Measurements from ENCODE around the gene NCR3LG1.

Gene NCR3LG1

GRCh38 chr11:17411418-17411817 is 59.8 kb downstream of the NCR3LG1 start:
- no peak for TF ChIP-seq CTCF (IDR thresholded peaks at IDR 0.05)

GRCh38 chr11:17412488-17413180 is 61.0 kb downstream of the NCR3LG1 start:
- no peak for TF ChIP-seq CTCF (IDR thresholded peaks at IDR 0.05)

- no peak for TF ChIP-seq CTCF (IDR thresholded peaks at IDR 0.05)
Observed at GRCh38 chr11:17413414-17414316, 62.1 kb downstream of the NCR3LG1 start.

- no peak for TF ChIP-seq CTCF (IDR thresholded peaks at IDR 0.05)
Observed at GRCh38 chr11:17414317-17414737, 62.7 kb downstream of the NCR3LG1 start.

GRCh38 chr11:17414992-17415391 is 63.4 kb downstream of the NCR3LG1 start:
- TF ChIP-seq CTCF (IDR thresholded peaks at IDR 0.05) = no peak

GRCh38 chr11:17415523-17416104 is 64.0 kb downstream of the NCR3LG1 start:
- no peak for TF ChIP-seq CTCF (IDR thresholded peaks at IDR 0.05)

- TF ChIP-seq CTCF (IDR thresholded peaks at IDR 0.05) = no peak
Observed at GRCh38 chr11:17416492-17416891, 64.9 kb downstream of the NCR3LG1 start.
